SHP77 treated with DMSO at 0.1 percent for 48 hours (cell line): ENCODE measurements around the gene ABCG2.
"Not testable (repeated sequence)": the region's sequence is repeated elsewhere in the genome, so short reads cannot be mapped to it uniquely, and the experiment has no call there.

Source experiments
- DNase-seq: peaks from one replicate; lab custom pipeline; 2025; lab: John Stamatoyannopoulos, UW

ABCG2 gene

GRCh38 chr4:88110826-88111225, 47.6 kb downstream of the ABCG2 start:
- no peak for DNase-seq

GRCh38 chr4:88109123-88109881, 49.1 kb downstream of the ABCG2 start:
- no peak for DNase-seq

- no peak for DNase-seq
Observed at GRCh38 chr4:88108747-88109122, 49.7 kb downstream of the ABCG2 start.

- DNase-seq = not testable (repeated sequence)
Observed at GRCh38 chr4:88108108-88108465, 50.4 kb downstream of the ABCG2 start.

- no peak for DNase-seq
Observed at GRCh38 chr4:88107406-88108107, 50.9 kb downstream of the ABCG2 start.

GRCh38 chr4:88106205-88106604, 52.2 kb downstream of the ABCG2 start:
- DNase-seq = no peak

- DNase-seq = no peak
Observed at GRCh38 chr4:88104902-88105610, 53.4 kb downstream of the ABCG2 start.

- no peak for DNase-seq
Observed at GRCh38 chr4:88102026-88102425, 56.4 kb downstream of the ABCG2 start.

- no peak for DNase-seq
Observed at GRCh38 chr4:88101165-88101564, 57.3 kb downstream of the ABCG2 start.

- DNase-seq = no peak
Observed at GRCh38 chr4:88098993-88099752, 59.3 kb downstream of the ABCG2 start.

- no peak for DNase-seq
Observed at GRCh38 chr4:88097781-88098180, 60.7 kb downstream of the ABCG2 start.

- DNase-seq = no peak
Observed at GRCh38 chr4:88097301-88097700, 61.1 kb downstream of the ABCG2 start.

GRCh38 chr4:88093874-88094273, 64.6 kb downstream of the ABCG2 start:
- DNase-seq = no peak

- no peak for DNase-seq
Observed at GRCh38 chr4:88091378-88091777, 67.1 kb downstream of the ABCG2 start.

- DNase-seq = no peak
Observed at GRCh38 chr4:88090898-88091297, 67.5 kb downstream of the ABCG2 start.

- no peak for DNase-seq
Observed at GRCh38 chr4:88087004-88087403, 71.4 kb downstream of the ABCG2 start.

GRCh38 chr4:88080626-88081025, 77.8 kb downstream of the ABCG2 start:
- DNase-seq = no peak

- DNase-seq = no peak
Observed at GRCh38 chr4:88078579-88078978, 79.9 kb downstream of the ABCG2 start.

GRCh38 chr4:88077911-88078524, 80.4 kb downstream of the ABCG2 start:
- no peak for DNase-seq

GRCh38 chr4:88075336-88075735, 83.1 kb downstream of the ABCG2 start:
- no peak for DNase-seq

GRCh38 chr4:88070031-88070430, 88.4 kb downstream of the ABCG2 start:
- DNase-seq = no peak

GRCh38 chr4:88064410-88064809, 94.0 kb downstream of the ABCG2 start:
- no peak for DNase-seq
